HepG2 (cell line): ENCODE measurements around the gene CST11. TPM values are rescaled to one million over a fixed set of nuclear protein-coding genes. Genes with fewer than 3 reads are reported as not detected.

Source experiments
- ARHGAP35 ChIP-seq: sonication (generic); formaldehyde crosslinking; IDR thresholded peaks from 2 replicates; pipeline ENCODE4 v1.9.0; 2022; ENCODE audit warnings: mild to moderate bottlenecking, inconsistent platforms, moderate library complexity, missing genetic modification reagents, borderline replicate concordance
- ATF7 ChIP-seq, 2 experiments: fragments of 450-650 bp in 1 of 2; sonication (generic) in 1 of 2; formaldehyde crosslinking in 1 of 2; IDR thresholded peaks; 2 replicates each; pipeline versions ENCODE4 v1.4.0 to v1.6.1; 2016 to 2020; ENCODE audit warnings: antibody characterized with exemption in 1 of 2, mild to moderate bottlenecking in 1 of 2, missing genetic modification reagents in 1 of 2
- CENPX ChIP-seq: sonication (generic); formaldehyde crosslinking; IDR thresholded peaks from 2 replicates; pipeline ENCODE4 v1.9.0; 2021; ENCODE audit warnings: mild to moderate bottlenecking, missing genetic modification reagents, moderate library complexity
- DMAP1 ChIP-seq: IDR thresholded peaks from 2 replicates; pipeline ENCODE4 v1.6.1; 2016
- ETV6 ChIP-seq: sonication (generic); formaldehyde crosslinking; conservative IDR thresholded peaks from 2 replicates; pipeline ENCODE4 v1.4.0; 2020; ENCODE audit warnings: missing genetic modification reagents
- GTF3A ChIP-seq: sonication (generic); formaldehyde crosslinking; conservative IDR thresholded peaks from 2 replicates; pipeline ENCODE4 v1.4.0; 2020; ENCODE audit warnings: mild to moderate bottlenecking, missing genetic modification reagents
- HES4 ChIP-seq: sonication (generic); formaldehyde crosslinking; IDR thresholded peaks from 2 replicates; pipeline ENCODE4 v1.9.0; 2021; ENCODE audit warnings: mild to moderate bottlenecking, missing genetic modification reagents, borderline replicate concordance
- HNRNPH1 ChIP-seq: fragments of 200-400 bp; formaldehyde crosslinking; optimal IDR thresholded peaks from 2 replicates; pipeline ENCODE3; 2017; ENCODE audit warnings: mild to moderate bottlenecking, low read depth, low read length
- MBNL3 ChIP-seq: fragments of 250-450 bp; sonication (Bioruptor Pico); conservative IDR thresholded peaks from 2 replicates; pipeline ENCODE4 v1.8.0; 2022; ENCODE audit warnings: mild to moderate bottlenecking, inconsistent platforms
- MLLT10 ChIP-seq: sonication (generic); formaldehyde crosslinking; IDR thresholded peaks from 2 replicates; pipeline ENCODE4 v1.4.0; 2020; ENCODE audit warnings: missing genetic modification reagents
- NFYB ChIP-seq: sonication (generic); formaldehyde crosslinking; IDR thresholded peaks from 2 replicates; pipeline ENCODE4 v1.4.0; 2020; ENCODE audit warnings: missing genetic modification reagents
- SMC3 ChIP-seq: IDR thresholded peaks from 2 replicates; pipeline ENCODE4 v1.6.1; 2011; ENCODE audit warnings: low read length, improper control_type of control experiment
- SOX5 ChIP-seq: IDR thresholded peaks from 2 replicates; pipeline ENCODE4 v1.6.1; 2016; ENCODE audit warnings: borderline replicate concordance
- SRSF9 ChIP-seq: fragments of 200-400 bp; formaldehyde crosslinking; IDR thresholded peaks from 2 replicates; pipeline ENCODE4 v1.6.1; 2018; ENCODE audit warnings: borderline replicate concordance, mild to moderate bottlenecking, low read depth, low read length; ENCODE audit not compliant: insufficient read depth, poor library complexity, severe bottlenecking
- TCF7L2 ChIP-seq: IDR thresholded peaks from 2 replicates; pipeline ENCODE4 v1.6.1; 2011; ENCODE audit warnings: mild to moderate bottlenecking, low read depth, low read length, moderate library complexity
- ZBTB34 ChIP-seq: sonication (generic); formaldehyde crosslinking; IDR thresholded peaks from 2 replicates; pipeline ENCODE4 v1.8.0; 2022; ENCODE audit warnings: mild to moderate bottlenecking, missing genetic modification reagents
- ZFP82 ChIP-seq: sonication (generic); formaldehyde crosslinking; IDR thresholded peaks from 2 replicates; pipeline ENCODE4 v1.5.1; 2020; ENCODE audit warnings: mild to moderate bottlenecking, missing genetic modification reagents, borderline replicate concordance
- ZIK1 ChIP-seq: sonication (generic); formaldehyde crosslinking; IDR thresholded peaks from 2 replicates; pipeline ENCODE4 v1.5.0; 2020; ENCODE audit warnings: mild to moderate bottlenecking, low read depth, missing genetic modification reagents, borderline replicate concordance
- ZNF20 ChIP-seq: sonication (generic); formaldehyde crosslinking; IDR thresholded peaks from 2 replicates; pipeline ENCODE4 v1.4.0; 2020; ENCODE audit warnings: mild to moderate bottlenecking, moderate library complexity, missing genetic modification reagents
- ZNF253 ChIP-seq: sonication (generic); formaldehyde crosslinking; IDR thresholded peaks from 2 replicates; pipeline ENCODE4 v1.8.0; 2022; ENCODE audit warnings: mild to moderate bottlenecking, missing genetic modification reagents, borderline replicate concordance
- ZNF296 ChIP-seq: sonication (generic); formaldehyde crosslinking; conservative IDR thresholded peaks from 2 replicates; pipeline ENCODE4 v1.5.0; 2020; ENCODE audit warnings: mild to moderate bottlenecking, missing genetic modification reagents
- ZNF543 ChIP-seq: sonication (generic); formaldehyde crosslinking; IDR thresholded peaks from 2 replicates; pipeline ENCODE4 v1.4.0; 2020; ENCODE audit warnings: mild to moderate bottlenecking, missing genetic modification reagents
- ZNF556 ChIP-seq: sonication (generic); formaldehyde crosslinking; IDR thresholded peaks from 2 replicates; pipeline ENCODE4 v1.4.0; 2020; ENCODE audit warnings: mild to moderate bottlenecking, missing genetic modification reagents, borderline replicate concordance
- ZNF562 ChIP-seq: sonication (generic); formaldehyde crosslinking; IDR thresholded peaks from 2 replicates; pipeline ENCODE4 v1.8.0; 2022; ENCODE audit warnings: missing genetic modification reagents, borderline replicate concordance
- ZNF839 ChIP-seq: sonication (generic); formaldehyde crosslinking; IDR thresholded peaks from 2 replicates; pipeline ENCODE4 v1.4.0; 2020; ENCODE audit warnings: missing genetic modification reagents, mild to moderate bottlenecking, borderline replicate concordance
- polyA plus RNA-seq, 8 experiments: library from polyadenylated mRNA; depleted of rRNA in 3 of 8; stranded (reverse) in 7 of 8; unstranded in 1 of 8; fragments of >200 nt; fragmentation: Illumina TruSeq in 4 of 8; extraction: Trizol in 4 of 8; gene quantifications; 2 replicates each; pipeline versions ENCODE4 v1.2.1 to v1.2.3, GENCODE V29; 2011 to 2016; ENCODE audit warnings: low read depth in 4 of 8, missing spikeins in 1 of 8, mixed read lengths in 1 of 8; ENCODE audit not compliant: insufficient read depth in 1 of 8
- total RNA-seq, 5 experiments: library from RNA; depleted of rRNA; stranded (reverse); fragments of >200 nt; fragmentation: Illumina TruSeq; extraction: Trizol; gene quantifications; 2 replicates each; pipeline ENCODE4 v1.2.3, GENCODE V29; 2016; ENCODE audit warnings: low read depth in 1 of 5
- TF ChIP-seq, protein P1 (sequence below): sonication (generic); formaldehyde crosslinking; IDR thresholded peaks from 2 replicates; pipeline ENCODE4 v1.8.1; 2022; ENCODE audit warnings: low read depth, mild to moderate bottlenecking, missing genetic modification reagents

CST11 gene
- total and polyA plus RNA-seq, 2 of the 13 experiments (the other 11 are each of a cell fraction or from before 2014, with no cell fraction given) = not detected

GRCh38 chr20:23420943-23421931 lies 31.4 kb downstream of the CST11 start, which contains the start of gene NAPB (continued):
- TF ChIP-seq, protein P1, sequence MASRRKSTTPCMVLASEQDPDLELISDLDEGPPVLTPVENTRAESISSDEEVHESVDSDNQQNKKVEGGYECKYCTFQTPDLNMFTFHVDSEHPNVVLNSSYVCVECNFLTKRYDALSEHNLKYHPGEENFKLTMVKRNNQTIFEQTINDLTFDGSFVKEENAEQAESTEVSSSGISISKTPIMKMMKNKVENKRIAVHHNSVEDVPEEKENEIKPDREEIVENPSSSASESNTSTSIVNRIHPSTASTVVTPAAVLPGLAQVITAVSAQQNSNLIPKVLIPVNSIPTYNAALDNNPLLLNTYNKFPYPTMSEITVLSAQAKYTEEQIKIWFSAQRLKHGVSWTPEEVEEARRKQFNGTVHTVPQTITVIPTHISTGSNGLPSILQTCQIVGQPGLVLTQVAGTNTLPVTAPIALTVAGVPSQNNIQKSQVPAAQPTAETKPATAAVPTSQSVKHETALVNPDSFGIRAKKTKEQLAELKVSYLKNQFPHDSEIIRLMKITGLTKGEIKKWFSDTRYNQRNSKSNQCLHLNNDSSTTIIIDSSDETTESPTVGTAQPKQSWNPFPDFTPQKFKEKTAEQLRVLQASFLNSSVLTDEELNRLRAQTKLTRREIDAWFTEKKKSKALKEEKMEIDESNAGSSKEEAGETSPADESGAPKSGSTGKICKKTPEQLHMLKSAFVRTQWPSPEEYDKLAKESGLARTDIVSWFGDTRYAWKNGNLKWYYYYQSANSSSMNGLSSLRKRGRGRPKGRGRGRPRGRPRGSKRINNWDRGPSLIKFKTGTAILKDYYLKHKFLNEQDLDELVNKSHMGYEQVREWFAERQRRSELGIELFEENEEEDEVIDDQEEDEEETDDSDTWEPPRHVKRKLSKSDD = peak; percentile 87
- TF ChIP-seq GTF3A (CRISPR knock-in tag) (no peak), ZNF543 (peak; percentile 70; the same call in 1 of the 2 replicates), HNRNPH1 (no peak), SOX5 (peak; percentile 42; the same call in 1 of the 2 replicates), NFYB (CRISPR knock-in tag) (peak; percentile 40; the same call in 1 of the 2 replicates), ZNF296 (CRISPR knock-in tag) (peak; percentile 76; the same call in 1 of the 2 replicates), TCF7L2 (no peak), ZNF562 (no peak), SMC3 (no peak), ETV6 (CRISPR knock-in tag) (peak; percentile 84; the same call in 1 of the 2 replicates), ARHGAP35 (CRISPR knock-in tag) (peak; percentile 93), ZFP82 (CRISPR knock-in tag) (peak; percentile 68; the same call in 1 of the 2 replicates), HES4 (CRISPR knock-in tag) (0 out of 2 replicates have a peak, but pooled peaks have one; percentile 83), MLLT10 (CRISPR knock-in tag) (no peak), DMAP1 (CRISPR knock-in tag) (peak; percentile 60), SRSF9 (no peak), ATF7 (IDR thresholded peaks at IDR 0.05) (no peak), ATF7 (CRISPR knock-in tag; IDR thresholded peaks at IDR 0.05) (no peak), ZNF20 (CRISPR knock-in tag) (no peak), CENPX (CRISPR knock-in tag) (no peak), MBNL3 (CRISPR knock-in tag) (no peak), ZIK1 (CRISPR knock-in tag) (no peak; the same call in 1 of the 2 replicates), ZNF839 (CRISPR knock-in tag) (peak; percentile 83; the same call in 1 of the 2 replicates), ZNF253 (CRISPR knock-in tag) (no peak), ZNF556 (CRISPR knock-in tag) (peak; percentile 89; the same call in 1 of the 2 replicates), ZBTB34 (CRISPR knock-in tag) (peak; percentile 35; the same call in 1 of the 2 replicates)
